Trophoblast cell (in vitro differentiated cells and primary cell): ENCODE results near the gene CENPX.

Experiments
- DNase-seq, 2 donors: peaks; one replicate each; pipeline ENCODE4 v3.0.0-alpha.2; 2016
- H2AFZ ChIP-seq: 2 replicates; pipeline ENCODE4 v1.6.1; 2013; ENCODE audit warnings: low read length, moderate library complexity, mild to moderate bottlenecking; ENCODE audit not compliant: insufficient read depth, poor library complexity
- H2AK5ac ChIP-seq: 2 replicates; pipeline ENCODE4 v1.6.1; 2013; ENCODE audit warnings: mild to moderate bottlenecking, low read length
- H2BK120ac ChIP-seq: 2 replicates; pipeline ENCODE4 v1.6.1; 2013; ENCODE audit warnings: low read length, mild to moderate bottlenecking, moderate library complexity; ENCODE audit not compliant: insufficient read depth, poor library complexity
- H2BK12ac ChIP-seq: 2 replicates; pipeline ENCODE4 v1.6.1; 2013; ENCODE audit warnings: mild to moderate bottlenecking, low read length, moderate library complexity
- H2BK5ac ChIP-seq: 2 replicates; pipeline ENCODE4 v1.6.1; 2013; ENCODE audit warnings: low read length, low read depth, moderate library complexity, mild to moderate bottlenecking; ENCODE audit not compliant: poor library complexity
- H3K14ac ChIP-seq: 2 replicates; pipeline ENCODE4 v1.6.1; 2013; ENCODE audit warnings: mild to moderate bottlenecking, low read length
- H3K18ac ChIP-seq: 2 replicates; pipeline ENCODE4 v1.6.1; 2013; ENCODE audit warnings: mild to moderate bottlenecking, low read length
- H3K23ac ChIP-seq: 2 replicates; pipeline ENCODE4 v1.6.1; 2013; ENCODE audit warnings: low read length
- H3K27ac ChIP-seq: 2 replicates; pipeline ENCODE4 v1.5.1; 2013; ENCODE audit warnings: low read depth, mild to moderate bottlenecking, inconsistent platforms, low read length, moderate library complexity
- H3K27me3 ChIP-seq: 2 replicates; pipeline ENCODE4 v1.6.1; 2013; ENCODE audit warnings: inconsistent platforms, mild to moderate bottlenecking, low read length, moderate library complexity; ENCODE audit not compliant: insufficient read depth
- H3K36me3 ChIP-seq, 2 experiments: 1 replicate in 1 of 2; 2 replicates in 1 of 2; pipeline ENCODE4 v1.6.1; 2013; ENCODE audit warnings: low read length in 2 of 2, mild to moderate bottlenecking in 2 of 2, moderate library complexity in 1 of 2; ENCODE audit not compliant: insufficient read depth in 2 of 2, control insufficient read depth in 1 of 2
- H3K4ac ChIP-seq: 2 replicates; pipeline ENCODE4 v1.6.1; 2013; ENCODE audit warnings: low read depth, mild to moderate bottlenecking, low read length, moderate library complexity
- H3K4me1 ChIP-seq, 2 experiments: 1 replicate in 1 of 2; 2 replicates in 1 of 2; pipeline ENCODE4 v1.6.1; 2013; ENCODE audit warnings: low read length in 2 of 2, mild to moderate bottlenecking in 2 of 2, moderate library complexity in 1 of 2; ENCODE audit not compliant: insufficient read depth in 2 of 2, control insufficient read depth in 1 of 2
- H3K4me2 ChIP-seq: 2 replicates; pipeline ENCODE4 v1.6.1; 2013; ENCODE audit warnings: inconsistent platforms, mild to moderate bottlenecking, low read length, moderate library complexity
- H3K4me3 ChIP-seq: 2 replicates; pipeline ENCODE4 v1.5.1; 2013; ENCODE audit warnings: mild to moderate bottlenecking, low read depth, low read length, inconsistent platforms
- H3K79me1 ChIP-seq: one replicate; pipeline ENCODE4 v1.6.1; 2013; ENCODE audit warnings: low read length
- H3K79me2 ChIP-seq: 2 replicates; pipeline ENCODE4 v1.6.1; 2013; ENCODE audit warnings: low read length, mild to moderate bottlenecking; ENCODE audit not compliant: control insufficient read depth, insufficient read depth, poor library complexity
- H3K9ac ChIP-seq: 2 replicates; pipeline ENCODE4 v1.6.1; 2013; ENCODE audit warnings: mild to moderate bottlenecking, low read length
- H3K9me3 ChIP-seq: 2 replicates; pipeline ENCODE4 v1.6.1; 2013; ENCODE audit warnings: low read depth, mild to moderate bottlenecking, control low read depth, inconsistent platforms, low read length; ENCODE audit not compliant: insufficient read depth
- H4K12ac ChIP-seq: 2 replicates; pipeline ENCODE4 v1.6.1; 2013; ENCODE audit warnings: low read depth, mild to moderate bottlenecking, low read length, moderate library complexity
- H4K8ac ChIP-seq: 2 replicates; pipeline ENCODE4 v1.6.1; 2013; ENCODE audit warnings: low read depth, mild to moderate bottlenecking, low read length, moderate library complexity
- H4K91ac ChIP-seq: one replicate; pipeline ENCODE4 v1.6.1; 2013; ENCODE audit warnings: low read depth, mild to moderate bottlenecking, low read length, moderate library complexity
- WGBS: extraction: QIAGEN DNeasy Blood & Tissue Kit; methylation state at CpG from one replicate; pipeline ENCODE4 v1.1.7; 2013; ENCODE audit warnings: missing lambda C conversion rate; ENCODE audit not compliant: insufficient read length, insufficient coverage; ENCODE audit errors: extremely low coverage; 5-methylcytosine and 5-hydroxymethylcytosine counted together

CENPX gene

DNA sequence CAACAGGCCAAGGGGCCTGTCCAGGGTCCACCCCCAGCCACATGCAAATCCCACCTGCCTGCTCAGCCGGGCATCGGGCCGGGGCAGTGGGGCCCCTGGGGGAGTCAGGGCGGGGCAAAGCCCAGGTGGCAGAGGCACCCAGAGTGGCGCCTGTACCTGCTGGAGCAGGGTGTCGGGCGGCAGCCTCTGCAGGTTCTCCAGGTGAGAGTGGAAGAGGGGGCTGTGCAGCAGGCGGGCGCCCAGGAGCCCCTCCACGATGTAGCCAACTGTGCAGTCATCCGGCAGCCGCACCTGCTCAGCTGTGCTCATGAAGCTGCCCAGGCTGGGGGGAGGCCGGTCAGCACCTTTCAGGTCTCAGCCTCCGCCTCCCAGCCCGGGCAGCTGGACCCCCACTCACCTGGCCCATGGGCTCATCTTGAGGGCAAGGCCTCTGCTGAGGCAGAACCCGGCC is 26.9 kb upstream of the CENPX start:
- Histone ChIP-seq H2AFZ (no peak overlapping the region), H3K79me1 (peaks cover 4% of the 10 kb centered on the region), H3K4me1 (peaks cover 14 to 15% of the 10 kb centered on the region in 2 experiments), H4K91ac (no peak overlapping the region), H2BK120ac (no peak overlapping the region), H4K8ac (no peak overlapping the region), H3K27ac (no peak overlapping the region), H4K12ac (no peak overlapping the region), H3K4me3 (no peak overlapping the region), H3K4ac (no peak overlapping the region), H3K23ac (no peak overlapping the region), H3K9ac (no peak overlapping the region), H2BK5ac (no peak overlapping the region), H2AK5ac (no peak overlapping the region), H3K4me2 (no peak overlapping the region), H3K18ac (no peak overlapping the region), H3K79me2 (peaks cover 9% of the 10 kb centered on the region), H3K9me3 (peaks cover 7% of the 10 kb centered on the region), H3K36me3 (peaks cover 45 to 50% of the 10 kb centered on the region in 2 experiments), H3K14ac (no peak overlapping the region), H2BK12ac (no peak overlapping the region), H3K27me3 (no peaks in the 10 kb centered on the region)
- no peak for DNase-seq
- no CpG with 5 or more reads among the region's 16 CpGs for WGBS

DNA sequence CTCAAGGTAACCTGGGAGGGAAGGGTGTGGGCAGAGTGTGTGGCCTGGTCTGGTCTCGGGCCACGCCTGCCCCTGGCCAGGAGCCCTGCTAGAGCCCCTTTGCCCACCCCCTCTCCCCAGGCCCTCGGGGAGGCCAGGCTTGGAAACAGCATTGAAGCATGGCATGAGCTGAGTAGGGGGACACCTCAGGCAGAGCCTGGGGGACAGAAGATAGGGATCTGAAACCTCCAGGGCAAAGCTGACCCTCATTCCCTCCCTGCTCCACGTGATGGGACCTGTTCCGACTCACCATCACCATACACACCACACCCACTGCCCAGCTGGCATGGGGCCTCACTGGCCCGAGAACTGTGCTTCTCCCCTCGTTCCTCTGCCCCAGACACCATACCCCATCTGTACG is 26.4 kb upstream of the CENPX start:
- Histone ChIP-seq H3K18ac (no peak overlapping the region), H3K9ac (no peak overlapping the region), H3K79me2 (peaks cover 9% of the 10 kb centered on the region), H3K4me1 (peaks cover 14 to 15% of the 10 kb centered on the region in 2 experiments), H2AFZ (no peak overlapping the region), H3K14ac (no peak overlapping the region), H2BK5ac (no peak overlapping the region), H3K4ac (no peak overlapping the region), H4K12ac (no peak overlapping the region), H3K4me2 (no peak overlapping the region), H4K8ac (no peak overlapping the region), H3K27ac (no peak overlapping the region), H3K9me3 (peaks cover 7% of the 10 kb centered on the region), H2BK120ac (no peak overlapping the region), H2BK12ac (no peak overlapping the region), H3K4me3 (no peak overlapping the region), H2AK5ac (no peak overlapping the region), H4K91ac (no peak overlapping the region), H3K27me3 (no peaks in the 10 kb centered on the region), H3K23ac (no peak overlapping the region), H3K79me1 (peaks cover 4% of the 10 kb centered on the region), H3K36me3 (peaks cover 41 to 46% of the 10 kb centered on the region in 2 experiments)
- no CpG with 5 or more reads among the region's 8 CpGs for WGBS
- DNase-seq: no peak

GRCh38 chr17:82048571-82048971 is 25.9 kb upstream of the CENPX start:
- no peaks in the 10 kb centered on the region for H3K27me3 ChIP-seq
- H3K4me2 ChIP-seq: no peak overlapping the region
- H3K9ac ChIP-seq: no peak overlapping the region
- peaks cover 14 to 15% of the 10 kb centered on the region in 2 experiments for H3K4me1 ChIP-seq
- H2BK5ac ChIP-seq: no peak overlapping the region
- no peak overlapping the region for H3K18ac ChIP-seq
- H3K36me3 ChIP-seq: peaks cover 35 to 41% of the 10 kb centered on the region in 2 experiments
- no peak overlapping the region for H4K91ac ChIP-seq
- DNase-seq: no peak
- no peak overlapping the region for H3K23ac ChIP-seq
- no peak overlapping the region for H3K14ac ChIP-seq
- H3K4me3 ChIP-seq: no peak overlapping the region
- peaks cover 4% of the 10 kb centered on the region for H3K79me1 ChIP-seq
- H3K4ac ChIP-seq: no peak overlapping the region
- H3K27ac ChIP-seq: no peak overlapping the region
- WGBS: no CpG with 5 or more reads among the region's 20 CpGs
- peaks cover 7% of the 10 kb centered on the region for H3K9me3 ChIP-seq
- no peak overlapping the region for H2AK5ac ChIP-seq
- no peak overlapping the region for H2BK120ac ChIP-seq
- peaks cover 9% of the 10 kb centered on the region for H3K79me2 ChIP-seq
- no peak overlapping the region for H2BK12ac ChIP-seq
- H2AFZ ChIP-seq: no peak overlapping the region
- H4K8ac ChIP-seq: no peak overlapping the region
- no peak overlapping the region for H4K12ac ChIP-seq

DNA sequence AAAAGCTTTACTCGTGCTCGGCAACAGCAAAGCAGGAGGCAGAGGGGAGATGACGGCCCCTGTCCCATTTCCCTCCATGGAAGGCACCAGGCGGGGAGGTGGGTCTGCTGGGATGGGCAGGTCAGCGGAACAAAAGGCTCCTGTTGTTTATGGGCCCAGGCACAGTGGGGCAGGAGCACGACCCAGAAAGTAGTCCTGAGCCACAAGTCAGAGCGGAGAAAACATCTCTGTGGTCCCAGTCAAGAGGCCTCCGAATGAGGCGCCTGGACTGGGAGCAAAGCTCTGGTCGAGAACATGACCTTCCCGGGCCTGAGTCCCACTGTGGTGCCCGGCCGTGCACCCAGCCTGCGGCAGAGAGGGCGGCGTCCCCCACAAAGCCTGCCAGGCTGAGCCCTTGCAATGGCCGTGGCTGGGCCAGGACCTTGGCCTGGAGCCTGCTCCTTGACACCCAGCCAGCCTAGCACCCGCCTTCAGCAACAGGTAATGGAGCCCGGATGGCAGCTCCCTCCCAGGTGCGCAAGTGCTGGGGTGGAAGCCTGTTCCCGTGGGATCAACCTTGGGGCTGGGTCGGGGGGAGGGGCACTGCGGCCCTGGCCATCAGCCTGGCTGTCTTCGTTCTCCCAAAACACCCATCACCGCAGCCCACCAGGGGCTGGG is 25.4 kb upstream of the CENPX start:
- no peak overlapping the region for H3K23ac ChIP-seq

More for the DNA sequence above, 25.4 kb upstream of the CENPX start:
- Histone ChIP-seq H3K4me3 (no peak overlapping the region), H2BK5ac (no peak overlapping the region), H3K14ac (no peak overlapping the region), H3K9me3 (peaks cover 7% of the 10 kb centered on the region), H3K27me3 (no peaks in the 10 kb centered on the region), H3K79me2 (peaks cover 9% of the 10 kb centered on the region), H3K18ac (no peak overlapping the region), H3K4ac (no peak overlapping the region), H2BK12ac (no peak overlapping the region), H3K4me2 (no peak overlapping the region), H3K79me1 (peaks cover 4% of the 10 kb centered on the region), H2BK120ac (no peak overlapping the region), H4K91ac (no peak overlapping the region), H2AFZ (no peak overlapping the region), H2AK5ac (no peak overlapping the region), H3K4me1 (peaks cover 12 to 14% of the 10 kb centered on the region in 2 experiments), H4K8ac (no peak overlapping the region), H4K12ac (no peak overlapping the region), H3K27ac (no peak overlapping the region), H3K36me3 (peaks cover 31 to 37% of the 10 kb centered on the region in 2 experiments), H3K9ac (no peak overlapping the region)
- no peak for DNase-seq
- no CpG with 5 or more reads among the region's 25 CpGs for WGBS
